ENCODE measurements around the gene AKT1S1.

Gene AKT1S1

GRCh38 chr19:49907745-49908446 is 30.7 kb upstream of the AKT1S1 start:
- no peak for DNase-seq (ENCODE audit: low read depth in 2 of 2)

GRCh38 chr19:49906879-49907564 is 29.9 kb upstream of the AKT1S1 start:
- no peak for DNase-seq (ENCODE audit: low read depth in 2 of 2)

- DNase-seq (ENCODE audit: low read depth in 2 of 2) = no peak
These were observed 27.0 kb upstream of the AKT1S1 start for GRCh38 chr19:49904136-49904535.

- no peak for DNase-seq (ENCODE audit: low read depth in 2 of 2)
These were observed 19.9 kb upstream of the AKT1S1 start, which contains the start of gene IL4I1 for GRCh38 chr19:49896863-49897621. Gene IL4I1, minus strand, starts transcription at chr19:49896887. Its CDS starts 727 bp downstream, at chr19:49896160.

- no peak for DNase-seq (ENCODE audit: low read depth in 2 of 2)
These were observed 18.6 kb upstream of the AKT1S1 start for GRCh38 chr19:49895566-49896297.

GRCh38 chr19:49894879-49895565 is 17.9 kb upstream of the AKT1S1 start:
- DNase-seq (ENCODE audit: low read depth in 2 of 2) = no peak

GRCh38 chr19:49894011-49894664 is 17.0 kb upstream of the AKT1S1 start:
- DNase-seq (ENCODE audit: low read depth in 2 of 2) = no peak

- no peak for DNase-seq (ENCODE audit: low read depth in 2 of 2)
These were observed 15.6 kb upstream of the AKT1S1 start for GRCh38 chr19:49892716-49893115.

GRCh38 chr19:49891393-49891792 is 14.2 kb upstream of the AKT1S1 start:
- no peak for DNase-seq (ENCODE audit: low read depth in 2 of 2)

- DNase-seq (ENCODE audit: low read depth in 2 of 2) = no peak
These were observed 13.5 kb upstream of the AKT1S1 start for GRCh38 chr19:49890349-49891311.

GRCh38 chr19:49889687-49890348 is 12.7 kb upstream of the AKT1S1 start:
- no peak for DNase-seq (ENCODE audit: low read depth in 2 of 2)

- no peak for DNase-seq (ENCODE audit: low read depth in 2 of 2)
These were observed 12.0 kb upstream of the AKT1S1 start for GRCh38 chr19:49889038-49889686.

- DNase-seq (ENCODE audit: low read depth in 2 of 2) = no peak
These were observed 11.3 kb upstream of the AKT1S1 start for GRCh38 chr19:49888510-49888824.

- no peak for DNase-seq (ENCODE audit: low read depth in 2 of 2)
These were observed 10.7 kb upstream of the AKT1S1 start for GRCh38 chr19:49887665-49888509.

GRCh38 chr19:49887037-49887664 is 10.0 kb upstream of the AKT1S1 start:
- DNase-seq (ENCODE audit: low read depth in 2 of 2) = no peak

GRCh38 chr19:49884760-49885159 is 7.6 kb upstream of the AKT1S1 start:
- DNase-seq (ENCODE audit: low read depth in 2 of 2) = no peak

GRCh38 chr19:49884109-49884508 is 7.0 kb upstream of the AKT1S1 start:
- DNase-seq (ENCODE audit: low read depth in 2 of 2) = no peak

Data from fibroblast of skin of left quadriceps (primary cell).